ENCODE measurements around the gene HELZ2.
A peak's percentile ranks its signal among the peaks of the same experiment; 100 is the strongest.
"Not testable (repeated sequence)": the region's sequence is repeated elsewhere in the genome, so short reads cannot be mapped to it uniquely, and the experiment has no call there.

Gene HELZ2

DNA sequence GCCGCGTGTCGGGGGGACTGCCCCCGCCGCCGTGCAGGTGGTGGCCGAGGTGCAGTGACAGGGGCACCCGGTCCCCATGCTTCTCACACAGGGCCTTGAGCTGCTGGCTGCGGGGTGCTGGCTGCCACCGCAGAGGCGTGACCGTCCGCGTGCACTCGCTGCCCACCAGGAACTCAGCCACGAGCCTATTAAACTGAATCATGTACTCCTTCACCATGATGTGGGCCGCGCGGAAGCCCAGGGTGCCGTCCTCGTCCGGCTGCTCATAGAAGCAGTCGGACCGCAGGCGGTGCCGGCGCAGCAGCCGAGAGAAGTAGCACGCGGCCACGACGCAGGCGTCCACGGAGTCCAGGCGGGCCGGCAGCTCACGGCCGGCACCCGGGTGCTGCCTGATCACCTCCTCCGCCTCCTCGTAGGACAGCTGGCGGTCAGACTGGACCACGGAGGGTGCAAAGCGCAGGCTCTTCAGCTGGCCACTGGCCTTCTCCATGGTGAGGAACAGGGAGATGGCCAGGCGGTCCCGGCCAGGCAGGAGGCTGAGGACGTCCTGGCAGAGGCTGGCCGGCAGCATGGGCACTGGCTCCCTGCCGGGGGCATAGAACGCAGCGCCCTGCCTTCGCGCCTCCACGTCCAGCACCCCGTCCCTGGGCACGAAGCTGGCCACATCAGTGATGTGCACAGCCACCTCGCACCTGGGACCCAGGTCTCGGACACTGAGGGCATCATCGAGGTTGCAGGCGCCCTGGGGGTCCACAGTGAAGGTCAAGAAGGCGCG, 9.8 kb downstream of the HELZ2 start:
- DNase-seq = no peak

DNA sequence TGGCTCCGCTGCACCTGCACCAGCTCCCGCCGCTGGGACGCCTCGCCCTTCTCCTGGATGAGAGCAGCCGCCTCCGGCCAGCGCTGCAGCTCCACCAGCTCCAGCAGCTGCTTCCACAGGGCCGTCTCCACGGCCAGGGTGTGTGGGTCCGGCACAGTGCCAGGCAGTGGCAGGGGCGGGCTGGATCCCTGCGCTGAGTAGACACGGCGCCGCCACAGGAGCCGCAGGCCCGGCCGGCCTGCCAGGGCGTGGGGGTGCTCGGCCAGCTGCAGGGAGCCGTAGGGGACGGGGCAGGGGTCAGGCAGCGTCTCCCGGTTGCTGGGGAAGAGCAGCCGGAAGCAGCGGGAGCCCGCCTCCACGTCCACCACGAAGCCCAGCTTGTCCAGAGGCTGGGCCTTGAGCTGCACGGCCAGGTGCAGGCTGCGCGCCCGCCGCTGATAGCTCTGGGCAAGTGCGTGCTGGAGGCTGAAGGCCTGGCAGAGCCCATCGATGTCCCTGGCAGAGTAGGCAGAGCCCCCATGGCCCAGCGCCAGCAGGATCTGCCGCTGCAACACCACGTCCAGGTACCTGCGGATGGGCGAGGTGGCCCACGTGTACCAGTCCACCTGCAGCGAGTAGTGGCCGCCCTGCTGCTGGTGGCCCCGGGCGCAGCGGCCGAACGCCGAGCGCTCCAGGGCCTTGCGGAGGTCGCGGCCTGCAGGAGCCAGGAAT, 10.7 kb downstream of the HELZ2 start:
- DNase-seq = no peak

DNA sequence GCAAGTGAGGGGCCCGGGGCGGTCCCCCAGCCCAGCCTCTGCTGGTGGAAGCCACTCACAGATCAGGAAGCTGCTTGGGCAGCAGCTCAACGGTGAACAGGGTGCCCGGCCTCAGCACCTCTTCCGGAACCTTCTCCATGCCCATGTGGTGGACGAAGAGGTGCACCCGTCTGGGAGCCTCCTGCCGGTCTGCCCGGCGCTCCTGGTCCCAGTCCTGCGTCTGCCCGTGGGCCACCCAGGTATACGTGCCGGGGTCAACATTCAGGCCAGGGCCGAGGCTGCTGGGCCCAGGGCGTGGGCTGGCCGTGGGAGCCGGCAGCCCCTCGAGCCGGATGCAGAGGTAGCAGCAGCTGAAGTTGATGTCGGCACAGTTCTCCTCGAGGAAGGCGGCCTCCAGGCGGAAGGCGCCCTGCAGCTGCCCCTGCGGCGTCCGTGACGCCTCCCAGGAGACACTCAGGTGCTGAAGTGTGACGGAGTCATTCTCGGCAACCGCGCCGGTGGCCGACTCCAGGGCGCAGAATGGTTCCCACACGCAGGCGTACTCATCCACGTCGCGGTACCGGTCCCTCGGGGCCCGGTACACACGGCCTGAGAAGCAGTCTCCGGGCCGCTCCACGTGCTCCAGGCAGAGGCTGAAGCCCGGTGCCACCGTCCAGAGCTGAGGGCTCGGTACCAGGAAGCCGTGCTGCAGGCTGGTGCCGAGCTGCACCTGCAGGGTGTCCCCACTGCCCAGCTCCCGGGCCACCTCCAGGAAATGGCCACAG, 11.4 kb downstream of the HELZ2 start:
- no peak for DNase-seq

DNA sequence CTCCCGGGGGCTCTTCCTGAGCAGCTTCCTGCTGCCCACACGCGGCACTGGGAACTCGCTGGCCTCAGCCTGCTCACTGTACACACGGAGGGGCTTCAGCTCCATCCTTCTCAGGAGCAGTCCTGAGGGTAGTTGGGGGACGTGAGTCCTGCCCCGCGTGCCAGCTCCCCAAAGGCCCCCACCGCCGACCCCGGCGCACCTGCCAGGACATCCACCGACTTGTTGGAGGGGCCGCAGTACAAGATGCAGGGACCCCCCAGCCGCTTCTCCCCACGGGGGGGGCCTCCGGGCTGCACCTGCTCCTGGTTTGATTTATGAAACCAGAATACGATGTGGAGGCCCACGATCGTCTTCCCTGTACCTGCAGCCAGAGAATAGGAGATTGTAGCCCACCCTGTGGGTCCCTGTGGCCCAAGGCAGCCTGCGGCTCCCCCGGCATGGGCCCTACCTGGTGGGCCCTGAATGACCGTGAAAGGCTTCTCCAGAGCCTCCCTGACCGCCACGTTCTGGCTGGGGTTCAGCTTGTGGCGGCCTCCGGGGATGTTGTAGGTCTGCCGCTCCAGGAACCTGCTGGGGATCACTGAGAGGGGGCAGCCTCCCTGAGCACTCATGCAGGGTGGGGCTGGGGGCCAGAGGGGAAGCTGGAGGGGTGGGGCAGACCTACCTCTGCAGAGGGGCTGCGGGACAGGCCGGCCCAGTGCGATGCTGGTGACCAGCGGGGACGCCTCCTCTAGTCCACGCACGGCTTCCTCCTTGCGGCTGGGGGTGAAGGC, 12.2 kb downstream of the HELZ2 start:
- DNase-seq = no peak

DNA sequence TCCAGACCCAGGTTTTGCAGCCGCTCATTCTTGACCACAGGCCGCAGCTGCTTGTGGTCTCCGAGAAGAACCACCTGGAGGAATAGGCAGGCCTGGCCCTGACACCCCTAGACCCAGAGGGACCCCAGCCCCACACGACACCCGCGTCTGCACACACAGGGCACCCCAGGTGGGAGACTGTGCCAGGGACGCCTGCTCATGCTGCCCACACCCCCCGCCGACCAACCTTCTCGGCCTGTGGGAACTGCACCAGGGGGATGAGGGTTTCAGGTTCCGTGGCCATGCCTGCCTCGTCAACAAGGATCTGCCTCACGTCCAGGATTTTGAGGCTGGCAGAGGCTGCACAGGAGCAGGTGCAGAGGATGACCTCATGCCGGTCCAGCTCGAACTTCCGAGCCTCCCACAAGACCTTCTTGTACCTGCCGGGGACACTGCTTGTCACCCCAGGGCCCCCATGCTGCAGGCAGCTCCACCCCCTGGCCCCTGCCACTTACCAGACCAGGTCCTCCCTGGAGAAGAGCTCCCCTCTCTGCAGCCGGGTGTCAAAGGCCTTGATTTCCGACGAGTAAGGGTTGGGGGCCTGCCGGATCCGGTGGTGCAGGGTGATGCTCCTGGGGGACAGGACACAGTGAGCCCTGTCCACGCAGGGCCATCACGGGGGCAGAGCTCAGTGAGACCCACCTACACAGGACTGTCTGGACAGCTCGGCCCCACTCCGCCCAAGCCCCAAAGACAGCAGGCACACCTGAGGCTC, 13.0 kb downstream of the HELZ2 start:
- no peak for DNase-seq

DNA sequence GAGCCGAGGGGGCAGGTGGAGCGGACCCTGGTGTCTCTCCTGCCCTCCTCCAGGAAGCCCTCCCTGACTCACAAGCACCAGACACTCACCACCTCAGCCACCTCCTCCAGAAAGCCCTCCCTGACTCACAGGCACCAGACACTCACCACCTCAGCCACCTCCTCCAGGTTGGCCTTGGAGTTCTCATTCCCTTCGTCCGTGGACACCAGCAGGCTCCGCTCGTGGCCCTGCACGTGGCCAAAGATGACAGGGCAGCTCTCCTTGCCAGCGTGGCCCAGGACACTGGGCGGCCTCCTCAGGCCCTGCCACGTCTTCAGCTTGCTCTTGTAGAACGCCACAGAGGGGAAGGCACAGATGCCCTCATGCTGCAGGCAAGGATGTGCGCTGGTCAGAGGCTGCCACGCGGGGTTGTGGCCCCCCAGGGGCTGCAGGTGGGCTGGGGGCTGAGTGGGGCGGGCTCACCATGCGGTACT, 13.7 kb downstream of the HELZ2 start:
- DNase-seq = no peak

DNA sequence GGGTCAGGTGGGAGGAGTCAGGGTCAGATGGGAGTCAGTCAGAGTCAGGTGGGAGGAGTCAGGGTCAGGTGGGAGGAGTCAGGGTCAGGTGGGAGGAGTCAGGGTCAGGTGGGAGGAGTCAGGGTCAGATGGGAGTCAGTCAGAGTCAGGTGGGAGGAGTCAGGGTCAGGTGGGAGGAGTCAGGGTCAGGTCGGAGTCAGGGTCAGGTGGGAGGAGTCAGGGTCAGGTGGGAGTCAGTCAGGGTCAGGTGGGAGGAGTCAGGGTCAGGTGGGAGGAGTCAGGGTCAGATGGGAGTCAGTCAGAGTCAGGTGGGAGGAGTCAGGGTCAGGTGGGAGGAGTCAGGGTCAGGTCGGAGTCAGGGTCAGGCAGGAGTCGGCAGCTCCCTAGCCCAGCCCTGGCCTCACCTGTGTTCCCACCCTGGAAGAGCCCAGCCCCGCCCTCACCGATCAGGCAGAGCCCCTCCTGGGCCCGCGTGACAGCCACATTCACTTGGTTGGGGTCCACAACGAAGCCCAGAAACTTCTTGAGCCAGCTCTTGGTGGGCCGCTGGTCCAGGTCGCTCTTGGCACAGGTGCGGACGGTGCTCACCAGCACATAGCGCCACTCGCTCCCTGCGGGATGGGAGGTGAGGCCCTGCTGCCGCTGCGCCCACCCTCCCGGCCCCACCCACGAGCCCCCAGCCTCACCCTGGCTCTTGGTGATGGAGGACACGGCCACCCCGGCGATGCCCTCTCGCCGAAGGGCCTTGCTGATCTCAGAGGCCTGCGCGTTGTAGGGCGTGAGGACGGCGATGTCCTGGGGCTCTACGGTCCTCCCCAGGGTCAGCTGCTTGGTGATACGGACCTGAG, 14.3 kb downstream of the HELZ2 start:
- not testable (repeated sequence) for DNase-seq

DNA sequence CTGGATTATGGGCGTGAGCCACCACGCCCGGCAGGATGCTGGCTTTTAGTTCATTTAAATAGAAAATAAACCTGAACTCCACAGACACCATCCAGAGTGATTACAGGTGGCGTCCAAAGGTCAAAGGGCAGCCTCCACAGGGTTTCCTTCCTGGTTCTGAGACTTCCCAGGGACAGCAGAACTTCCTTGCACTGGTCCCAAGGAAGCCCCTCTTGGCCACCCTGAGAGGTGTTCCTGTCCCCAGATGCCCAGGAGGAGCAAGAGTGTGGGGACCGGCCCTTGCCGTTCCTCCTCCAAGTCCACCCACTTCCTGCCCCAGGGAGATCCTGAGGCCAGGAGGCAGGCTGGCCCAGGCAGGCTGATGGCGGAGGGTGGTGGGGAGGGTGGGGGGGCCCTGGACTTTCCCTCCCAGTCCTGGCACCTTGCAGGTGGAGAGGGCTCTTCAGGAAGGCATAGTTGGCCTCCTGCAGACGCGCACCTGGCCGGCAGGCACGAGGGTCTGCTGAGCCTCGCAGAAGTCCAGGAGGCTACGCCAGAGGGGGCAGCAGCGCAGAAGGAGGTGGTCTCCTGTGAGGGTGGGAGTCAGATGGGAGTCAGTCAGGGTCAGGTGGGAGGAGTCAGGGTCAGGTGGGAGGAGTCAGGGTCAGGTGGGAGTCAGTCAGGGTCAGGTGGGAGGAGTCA, 15.1 kb downstream of the HELZ2 start:
- no peak for DNase-seq

DNA sequence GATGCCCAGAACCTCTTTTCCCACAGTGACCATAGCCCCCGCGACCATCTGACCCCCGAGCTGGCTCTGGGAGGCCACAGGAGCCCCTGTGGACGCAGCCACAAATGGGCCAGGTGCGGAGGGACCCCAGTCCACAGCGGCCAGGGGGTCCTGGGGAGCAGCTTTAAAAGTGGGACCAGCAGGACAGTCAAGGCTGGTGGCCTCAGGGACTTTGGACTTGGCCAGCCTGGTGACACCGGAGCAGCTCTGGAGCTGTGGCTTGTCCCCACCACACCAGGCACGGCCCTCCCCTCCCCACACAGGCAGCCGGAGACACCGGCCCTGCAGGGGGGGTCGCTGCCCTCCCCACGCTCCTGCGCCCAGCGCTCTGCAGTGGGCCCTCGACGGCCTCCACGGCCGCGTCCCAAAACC, 16.6 kb downstream of the HELZ2 start:
- DNase-seq = no peak

DNA sequence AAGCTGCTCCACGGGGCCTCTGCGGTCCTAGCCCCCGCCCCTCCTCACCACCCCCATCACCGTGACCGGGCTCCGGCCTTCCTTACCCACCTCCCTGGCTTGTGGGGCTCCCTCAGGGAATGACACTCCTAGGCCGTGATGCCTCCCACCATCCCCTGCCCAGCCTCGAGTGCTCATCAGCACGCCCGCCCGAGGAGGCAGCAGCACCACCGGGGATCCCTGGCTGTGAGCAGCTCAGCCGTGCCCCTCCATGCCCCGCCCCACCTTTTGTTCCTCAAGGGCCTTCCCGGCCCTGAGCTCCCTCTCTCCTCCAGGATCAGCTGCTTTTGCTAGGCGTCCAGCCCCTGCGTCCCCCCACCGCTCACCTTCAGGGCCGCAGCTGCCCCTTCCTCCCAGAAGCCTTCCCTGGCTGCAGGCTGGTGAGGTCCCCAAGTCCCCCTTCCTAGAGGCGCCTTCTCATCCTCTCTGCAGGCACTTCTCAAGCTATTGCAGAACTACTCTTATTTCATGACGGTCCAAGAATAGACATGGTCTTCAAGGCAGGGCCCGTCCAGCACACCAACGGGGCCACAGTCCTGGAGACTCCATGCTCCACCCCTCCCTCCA, 17.1 kb downstream of the HELZ2 start:
- no peak for DNase-seq

DNA sequence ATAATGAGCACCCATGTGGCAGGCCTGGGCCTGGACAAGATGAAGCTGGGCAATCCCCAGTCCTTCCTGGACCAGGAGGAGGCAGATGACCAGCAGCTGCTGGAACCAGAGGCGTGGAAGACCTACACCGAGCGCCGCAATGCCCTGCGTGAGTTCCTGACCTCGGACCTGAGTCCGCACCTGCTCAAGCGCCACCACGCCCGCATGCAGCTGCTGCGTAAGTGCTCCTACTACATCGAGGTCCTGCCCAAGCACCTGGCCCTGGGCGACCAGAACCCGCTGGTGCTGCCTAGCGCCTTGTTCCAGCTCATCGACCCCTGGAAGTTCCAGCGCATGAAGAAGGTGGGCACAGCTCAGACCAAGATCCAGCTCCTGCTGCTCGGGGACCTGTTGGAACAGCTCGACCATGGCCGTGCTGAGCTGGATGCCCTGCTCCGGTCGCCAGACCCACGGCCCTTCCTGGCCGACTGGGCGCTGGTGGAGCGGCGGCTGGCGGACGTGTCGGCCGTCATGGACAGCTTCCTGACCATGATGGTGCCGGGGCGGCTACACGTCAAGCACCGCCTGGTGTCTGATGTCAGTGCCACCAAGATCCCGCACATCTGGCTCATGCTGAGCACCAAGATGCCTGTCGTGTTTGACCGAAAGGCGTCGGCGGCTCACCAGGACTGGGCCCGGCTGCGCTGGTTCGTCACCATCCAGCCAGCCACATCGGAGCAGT, 18.2 kb downstream of the HELZ2 start:
- DNase-seq = no peak

DNA sequence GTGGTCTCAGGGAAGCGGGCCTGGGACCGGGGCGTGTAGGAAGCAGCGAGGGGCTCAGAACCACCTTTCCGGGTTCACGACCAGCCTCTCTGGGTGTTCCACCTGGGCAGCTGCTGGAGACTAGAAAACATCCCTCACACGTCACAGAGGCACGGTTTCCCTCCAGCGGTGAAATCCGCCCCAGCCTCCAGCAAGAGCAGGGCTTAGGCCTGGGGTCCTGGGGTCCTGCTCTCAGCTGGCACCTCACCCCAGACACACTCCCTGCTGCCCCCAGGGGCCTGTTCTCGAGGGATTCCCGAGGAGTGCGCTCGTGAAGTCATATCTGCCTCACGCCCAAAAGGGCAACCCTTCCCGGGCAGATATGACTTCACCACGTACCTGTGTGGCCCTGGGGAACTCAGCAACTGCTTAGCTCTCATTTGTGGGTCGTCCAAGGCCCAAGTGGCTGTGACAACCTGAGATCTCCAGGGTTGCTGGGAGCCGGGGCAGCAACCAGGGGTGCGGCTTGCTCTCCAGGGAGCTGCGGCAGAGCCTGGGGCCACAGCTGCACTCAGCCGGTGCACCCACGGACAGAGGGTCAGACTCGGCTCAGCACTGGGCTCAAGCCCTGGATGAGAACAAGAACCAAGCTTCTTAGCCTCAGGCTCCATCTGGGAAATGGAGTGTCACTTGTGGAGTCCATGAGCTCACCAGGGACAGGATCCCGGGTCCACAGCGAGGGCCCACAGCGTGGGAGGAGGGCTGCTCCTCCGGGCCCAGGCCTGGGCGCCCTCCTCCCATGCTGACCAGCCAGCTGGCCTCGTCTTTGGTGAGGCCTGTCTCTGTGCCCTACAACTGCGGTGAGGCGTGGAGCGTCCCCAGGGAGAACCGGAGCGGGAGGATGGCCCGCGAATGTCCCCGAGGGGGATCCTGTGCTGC, 19.4 kb downstream of the HELZ2 start:
- DNase-seq = no peak

DNA sequence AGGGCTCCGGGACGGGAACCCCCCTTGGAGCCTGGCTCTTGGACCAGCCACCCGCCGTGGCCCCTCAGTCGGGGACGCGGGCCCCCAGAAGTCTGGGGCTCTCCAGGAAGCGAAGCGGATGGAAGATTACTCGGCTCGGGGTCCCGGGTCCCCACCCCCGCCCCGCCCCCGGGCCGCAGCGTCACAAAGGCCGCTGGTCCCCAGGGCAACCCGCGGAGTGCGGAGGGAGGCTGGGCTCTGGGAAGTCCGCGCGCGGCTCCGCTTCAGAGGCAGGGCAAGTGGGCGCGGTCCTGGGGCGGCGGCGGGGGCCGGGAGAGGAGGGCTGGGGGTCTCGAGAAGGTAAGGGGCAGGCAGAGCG, 20.1 kb downstream of the HELZ2 start, which contains the start of gene FNDC11:
TSS of gene FNDC11 (plus strand) at position 227 of the 358 bp plus-strand sequence. CDS start 1,505 bp downstream, outside the sequence.
- DNase-seq = peak; percentile 16

DNA sequence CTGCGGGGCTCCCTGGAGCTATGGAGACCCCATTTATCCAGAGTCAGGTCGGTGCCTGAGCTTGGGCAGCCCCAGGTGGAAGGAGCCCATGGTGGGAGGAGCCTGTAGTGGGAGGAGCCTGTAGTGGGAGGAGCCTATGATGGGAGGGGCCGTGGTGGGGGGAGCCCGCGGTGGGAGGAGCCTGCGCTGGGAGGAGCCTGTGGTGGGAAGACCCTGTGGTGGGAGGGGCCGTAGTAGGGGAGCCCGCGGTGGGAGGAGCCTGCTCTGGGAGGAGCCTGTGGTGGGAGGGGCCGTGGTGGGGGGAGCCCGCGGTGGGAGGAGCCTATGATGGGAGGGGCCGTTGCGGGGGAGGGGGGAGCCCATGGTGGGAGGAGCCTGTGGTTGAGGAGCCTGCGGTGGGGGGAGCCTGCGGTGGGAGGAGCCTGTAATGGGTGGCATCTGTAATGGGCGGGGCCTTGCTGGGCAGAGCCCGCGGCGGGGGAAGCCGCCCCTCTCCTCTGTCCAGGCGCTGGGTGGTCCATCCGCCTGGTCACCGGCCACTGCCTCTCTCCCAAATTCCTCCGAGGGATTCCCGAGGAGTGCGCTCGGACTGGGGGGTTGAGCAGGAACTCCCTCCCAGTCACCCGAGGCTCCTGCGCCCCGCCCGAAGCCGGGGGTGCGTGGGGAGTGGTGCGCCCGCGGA, 20.6 kb downstream of the HELZ2 start:
- DNase-seq = peak; percentile 67

DNA sequence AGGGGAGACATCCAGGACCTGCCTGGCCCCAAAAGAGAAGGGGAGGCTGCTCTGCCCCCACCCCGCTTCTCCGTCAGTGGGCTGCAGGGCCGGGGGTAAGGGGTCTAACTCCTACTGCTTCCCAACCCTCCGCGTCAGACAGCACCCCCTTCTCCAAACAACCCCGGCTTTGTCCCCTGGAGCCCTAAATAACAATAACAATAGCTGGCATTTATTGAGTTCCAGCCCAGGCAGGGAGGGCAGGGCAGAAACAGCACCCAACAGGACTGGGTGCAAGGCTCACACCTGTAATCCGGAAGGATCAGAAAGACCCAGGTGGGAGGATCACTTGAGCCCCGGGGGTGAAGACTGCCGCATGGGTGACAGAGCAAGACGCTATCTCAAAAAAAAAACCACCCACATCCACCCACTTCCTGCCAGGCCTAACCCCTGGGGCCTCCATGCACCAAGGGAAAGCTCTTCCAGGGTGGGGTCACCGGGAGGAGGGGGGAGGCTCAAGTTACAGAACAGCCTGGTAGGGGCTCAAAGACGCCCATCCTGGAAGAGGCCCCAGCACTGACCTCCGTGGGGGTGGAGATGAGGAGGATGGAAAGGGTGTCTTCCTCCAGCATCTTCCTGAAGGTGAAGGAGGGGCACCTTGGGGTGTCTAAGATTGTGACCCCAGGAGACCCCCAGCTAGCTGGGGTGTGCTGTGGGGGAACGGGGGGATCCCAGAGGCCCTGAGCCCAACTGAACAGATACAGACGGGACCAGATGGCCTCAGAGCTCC, 21.4 kb downstream of the HELZ2 start:
- DNase-seq = no peak

DNA sequence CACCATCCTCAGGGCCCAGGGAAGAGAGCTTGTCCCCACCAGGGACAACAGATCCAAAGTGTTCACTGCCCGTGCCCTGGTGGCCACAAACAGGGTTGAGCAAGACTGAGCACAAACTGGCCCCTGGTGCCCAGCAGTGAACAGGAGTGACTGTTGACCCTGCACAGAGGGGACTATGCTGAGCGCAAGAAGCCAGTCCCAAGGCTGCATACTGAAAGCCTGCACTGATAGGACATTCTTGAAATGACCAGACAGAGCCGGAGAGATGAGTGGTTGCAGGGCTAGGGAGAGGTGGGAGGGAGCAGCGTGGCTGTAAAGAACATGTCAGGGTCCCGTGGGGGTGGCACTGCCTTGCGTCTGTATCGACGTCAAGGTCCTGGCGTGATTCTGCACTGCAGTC, 23.0 kb downstream of the HELZ2 start:
- no peak for DNase-seq
